ENCODE measurements around the gene PCSK7.
"Not testable (repeated sequence)": the region's sequence is repeated elsewhere in the genome, so short reads cannot be mapped to it uniquely, and the experiment has no call there.

The PCSK7 gene

GRCh38 chr11:117188620-117189081, 43.2 kb downstream of the PCSK7 start:
- H3K27me3 ChIP-seq (ENCODE audit: control insufficient read depth, insufficient read depth, low read length): no peaks in the 10 kb centered on the region
- no peak overlapping the region for H3K4me3 ChIP-seq (ENCODE audit: low read length)
- H3K4me1 ChIP-seq (ENCODE audit: control insufficient read depth, insufficient read depth, low read length): peaks cover 68% of the 10 kb centered on the region
- peak overlapping the region; percentile 4 for H3K9ac ChIP-seq (ENCODE audit: low read length)
- peaks cover 38% of the 10 kb centered on the region for H3K36me3 ChIP-seq (ENCODE audit: control insufficient read depth, insufficient read depth, low read length)
- H3K9me3 ChIP-seq (ENCODE audit: control insufficient read depth, low read length): no peaks in the 10 kb centered on the region

- peak overlapping the region; percentile 4 for H3K9ac ChIP-seq (ENCODE audit: low read length)
- no peaks in the 10 kb centered on the region for H3K9me3 ChIP-seq (ENCODE audit: control insufficient read depth, low read length)
- peaks cover 34% of the 10 kb centered on the region for H3K36me3 ChIP-seq (ENCODE audit: control insufficient read depth, insufficient read depth, low read length)
- no peak overlapping the region for H3K4me3 ChIP-seq (ENCODE audit: low read length)
- no peaks in the 10 kb centered on the region for H3K27me3 ChIP-seq (ENCODE audit: control insufficient read depth, insufficient read depth, low read length)
- H3K4me1 ChIP-seq (ENCODE audit: control insufficient read depth, insufficient read depth, low read length): peaks cover 65% of the 10 kb centered on the region
Observed at GRCh38 chr11:117187799-117188481, 43.9 kb downstream of the PCSK7 start.

- Histone ChIP-seq H3K9ac (ENCODE audit: low read length) (no peak overlapping the region), H3K4me3 (ENCODE audit: low read length) (no peak overlapping the region), H3K27me3 (ENCODE audit: control insufficient read depth, insufficient read depth, low read length) (no peaks in the 10 kb centered on the region), H3K36me3 (ENCODE audit: control insufficient read depth, insufficient read depth, low read length) (peaks cover 29% of the 10 kb centered on the region), H3K9me3 (ENCODE audit: control insufficient read depth, low read length) (no peaks in the 10 kb centered on the region), H3K4me1 (ENCODE audit: control insufficient read depth, insufficient read depth, low read length) (peaks cover 64% of the 10 kb centered on the region)
Observed at GRCh38 chr11:117187428-117187798, 44.5 kb downstream of the PCSK7 start.

GRCh38 chr11:117187007-117187406, 44.9 kb downstream of the PCSK7 start:
- peaks cover 29% of the 10 kb centered on the region for H3K36me3 ChIP-seq (ENCODE audit: control insufficient read depth, insufficient read depth, low read length)
- no peaks in the 10 kb centered on the region for H3K9me3 ChIP-seq (ENCODE audit: control insufficient read depth, low read length)
- H3K4me1 ChIP-seq (ENCODE audit: control insufficient read depth, insufficient read depth, low read length): peaks cover 68% of the 10 kb centered on the region
- no peak overlapping the region for H3K4me3 ChIP-seq (ENCODE audit: low read length)
- peak overlapping the region; percentile 48 for H3K9ac ChIP-seq (ENCODE audit: low read length)
- H3K27me3 ChIP-seq (ENCODE audit: control insufficient read depth, insufficient read depth, low read length): no peaks in the 10 kb centered on the region

GRCh38 chr11:117186431-117186761, 45.5 kb downstream of the PCSK7 start:
- Histone ChIP-seq H3K9ac (ENCODE audit: low read length) (peak overlapping the region; percentile 1), H3K4me3 (ENCODE audit: low read length) (no peak overlapping the region), H3K9me3 (ENCODE audit: control insufficient read depth, low read length) (no peaks in the 10 kb centered on the region), H3K36me3 (ENCODE audit: control insufficient read depth, insufficient read depth, low read length) (peaks cover 29% of the 10 kb centered on the region), H3K27me3 (ENCODE audit: control insufficient read depth, insufficient read depth, low read length) (no peaks in the 10 kb centered on the region), H3K4me1 (ENCODE audit: control insufficient read depth, insufficient read depth, low read length) (peaks cover 74% of the 10 kb centered on the region)

GRCh38 chr11:117185736-117186430, 46.0 kb downstream of the PCSK7 start:
- Histone ChIP-seq H3K36me3 (ENCODE audit: control insufficient read depth, insufficient read depth, low read length) (peaks cover 29% of the 10 kb centered on the region), H3K9ac (ENCODE audit: low read length) (peak overlapping the region; percentile 1)

GRCh38 chr11:117183724-117184349, 48.0 kb downstream of the PCSK7 start:
- H3K9me3 ChIP-seq (ENCODE audit: control insufficient read depth, low read length): no peaks in the 10 kb centered on the region

More at GRCh38 chr11:117185736-117186430, 46.0 kb downstream of the PCSK7 start:
- H3K4me3 ChIP-seq (ENCODE audit: low read length): no peak overlapping the region
- no peaks in the 10 kb centered on the region for H3K27me3 ChIP-seq (ENCODE audit: control insufficient read depth, insufficient read depth, low read length)
- peaks cover 80% of the 10 kb centered on the region for H3K4me1 ChIP-seq (ENCODE audit: control insufficient read depth, insufficient read depth, low read length)
- H3K9me3 ChIP-seq (ENCODE audit: control insufficient read depth, low read length): no peaks in the 10 kb centered on the region

GRCh38 chr11:117183178-117183577, 48.7 kb downstream of the PCSK7 start:
- not testable (repeated sequence) for H3K9me3 ChIP-seq (ENCODE audit: control insufficient read depth, low read length); H3K9ac ChIP-seq (ENCODE audit: low read length); H3K4me3 ChIP-seq (ENCODE audit: low read length); H3K27me3 ChIP-seq (ENCODE audit: control insufficient read depth, insufficient read depth, low read length)
- peaks cover 75% of the 10 kb centered on the region for H3K4me1 ChIP-seq (ENCODE audit: control insufficient read depth, insufficient read depth, low read length)
- peaks cover 15% of the 10 kb centered on the region for H3K36me3 ChIP-seq (ENCODE audit: control insufficient read depth, insufficient read depth, low read length)

More at GRCh38 chr11:117183724-117184349, 48.0 kb downstream of the PCSK7 start:
- H3K4me1 ChIP-seq (ENCODE audit: control insufficient read depth, insufficient read depth, low read length): peaks cover 77% of the 10 kb centered on the region
- H3K27me3 ChIP-seq (ENCODE audit: control insufficient read depth, insufficient read depth, low read length): no peaks in the 10 kb centered on the region
- H3K9ac ChIP-seq (ENCODE audit: low read length): no peak overlapping the region
- peaks cover 15% of the 10 kb centered on the region for H3K36me3 ChIP-seq (ENCODE audit: control insufficient read depth, insufficient read depth, low read length)
- H3K4me3 ChIP-seq (ENCODE audit: low read length): no peak overlapping the region

GRCh38 chr11:117182551-117182935, 49.3 kb downstream of the PCSK7 start:
- Histone ChIP-seq H3K27me3 (ENCODE audit: control insufficient read depth, insufficient read depth, low read length) (no peaks in the 10 kb centered on the region), H3K9me3 (ENCODE audit: control insufficient read depth, low read length) (no peaks in the 10 kb centered on the region), H3K4me1 (ENCODE audit: control insufficient read depth, insufficient read depth, low read length) (peaks cover 74% of the 10 kb centered on the region), H3K4me3 (ENCODE audit: low read length) (no peak overlapping the region), H3K36me3 (ENCODE audit: control insufficient read depth, insufficient read depth, low read length) (peaks cover 13% of the 10 kb centered on the region), H3K9ac (ENCODE audit: low read length) (no peak overlapping the region)

GRCh38 chr11:117181586-117182550, 50.0 kb downstream of the PCSK7 start:
- H3K9me3 ChIP-seq (ENCODE audit: control insufficient read depth, low read length): no peaks in the 10 kb centered on the region
- H3K9ac ChIP-seq (ENCODE audit: low read length): peak overlapping the region; percentile 22
- H3K4me3 ChIP-seq (ENCODE audit: low read length): no peak overlapping the region
- peaks cover 7% of the 10 kb centered on the region for H3K36me3 ChIP-seq (ENCODE audit: control insufficient read depth, insufficient read depth, low read length)
- no peaks in the 10 kb centered on the region for H3K27me3 ChIP-seq (ENCODE audit: control insufficient read depth, insufficient read depth, low read length)
- peaks cover 70% of the 10 kb centered on the region for H3K4me1 ChIP-seq (ENCODE audit: control insufficient read depth, insufficient read depth, low read length)

GRCh38 chr11:117180661-117181585, 51.0 kb downstream of the PCSK7 start:
- Histone ChIP-seq H3K36me3 (ENCODE audit: control insufficient read depth, insufficient read depth, low read length) (peaks cover 2% of the 10 kb centered on the region), H3K27me3 (ENCODE audit: control insufficient read depth, insufficient read depth, low read length) (no peaks in the 10 kb centered on the region), H3K4me3 (ENCODE audit: low read length) (no peak overlapping the region), H3K4me1 (ENCODE audit: control insufficient read depth, insufficient read depth, low read length) (peaks cover 61% of the 10 kb centered on the region), H3K9ac (ENCODE audit: low read length) (peak overlapping the region; percentile 90), H3K9me3 (ENCODE audit: control insufficient read depth, low read length) (no peaks in the 10 kb centered on the region)

Measured in mucosa of stomach (tissue), 1 donor.